HepG2 (cell line): Measurements from ENCODE around the gene TGFA. TPM values are rescaled to one million over a fixed set of nuclear protein-coding genes. Genes with fewer than 3 reads are reported as not detected.

ENCODE experiments used
- ATAC-seq: fragments of 200-7000 bp; cut with Tn5 transposase; 3 replicates; pipeline ENCODE4 v1.9.1; 2020; ENCODE audit warnings: mild to moderate bottlenecking, moderate library complexity
- BruUV-seq: library from RNA; stranded (reverse); fragments of 400-500 nt; replicated peaks from 2 replicates; lab custom pipeline; 2021; lab: Mats Ljungman, UMichigan
- CTCF ChIA-PET: fragments of 300-600 bp; formaldehyde crosslinking; extraction: SDS; loops from one replicate; lab custom pipeline; 2021; ENCODE audit warnings: low total read pairs, inconsistent platforms, low intra/inter-chr PET ratio; lab: Yijun Ruan, JAX
- POLR2A ChIA-PET: fragments of 350-600 bp; sonication (Branson Sonifier 250); formaldehyde crosslinking; loops from one replicate; lab custom pipeline; 2020; ENCODE audit warnings: antibody characterized with exemption, inconsistent platforms; lab: Yijun Ruan, JAX
- DNase-seq: peaks from one replicate; pipeline ENCODE4 v3.0.0-alpha.2; 2015; ENCODE audit warnings: low spot score
- FAIRE-seq: peaks from 3 replicates; lab custom pipeline; 2011; peaks lifted over from hg19 to GRCh38; lab: Jason Lieb, UNC
- H2AFZ ChIP-seq: one replicate; pipeline ENCODE4 v1.6.1; 2011; ENCODE audit warnings: low read length, inconsistent platforms
- H3K27ac ChIP-seq: fragments of 300-600 bp; 3 replicates; pipeline ENCODE4 v1.8.0; 2011; ENCODE audit warnings: mixed run types, mild to moderate bottlenecking, mixed read lengths, low read length, inconsistent platforms; ENCODE audit not compliant: insufficient read depth; ENCODE audit errors: extremely low read length
- H3K27me3 ChIP-seq, 2 experiments: fragments of 200-600 bp in 1 of 2; 2 replicates in 1 of 2; 3 replicates in 1 of 2; pipeline versions ENCODE4 v1.6.0 to v1.8.0; 2011; ENCODE audit warnings: low read length in 2 of 2, mild to moderate bottlenecking in 2 of 2, moderate library complexity in 2 of 2, inconsistent platforms in 1 of 2; ENCODE audit not compliant: insufficient read depth in 2 of 2, control insufficient read depth in 1 of 2
- H3K36me3 ChIP-seq, 2 experiments: fragments of 200-600 bp in 1 of 2; replicated peaks in 1 of 2; 2 replicates in 1 of 2; 3 replicates in 1 of 2; pipeline versions ENCODE4 v1.5.1 to v1.8.0; 2011; ENCODE audit warnings: low read length in 2 of 2, inconsistent platforms in 1 of 2; ENCODE audit not compliant: insufficient read depth in 2 of 2, control insufficient read depth in 1 of 2
- H3K4me1 ChIP-seq: 2 replicates; pipeline ENCODE4 v1.5.1; 2012; ENCODE audit warnings: low read length, inconsistent platforms; ENCODE audit not compliant: insufficient read depth
- H3K4me2 ChIP-seq: 2 replicates; pipeline ENCODE4 v1.6.0; 2011; ENCODE audit warnings: low read depth, low read length, inconsistent platforms
- H3K4me3 ChIP-seq, 3 experiments: fragments of 200-600 bp in 1 of 3; sonication (generic), shearing (Covaris generic) in 1 of 3; replicated peaks in 1 of 3; 2 replicates each; pipeline ENCODE4 v1.5.1; 2011 to 2016; ENCODE audit warnings: low read length in 3 of 3, inconsistent platforms in 2 of 3, low read depth in 2 of 3, mild to moderate bottlenecking in 2 of 3, control low read depth in 1 of 3, mixed read lengths in 1 of 3; ENCODE audit not compliant: insufficient read depth in 1 of 3
- H3K79me2 ChIP-seq: one replicate; pipeline ENCODE4 v1.6.1; 2011; ENCODE audit warnings: low read length, inconsistent platforms; ENCODE audit not compliant: insufficient read depth
- H3K9ac ChIP-seq: 2 replicates; pipeline ENCODE4 v1.6.0; 2011; ENCODE audit warnings: mild to moderate bottlenecking, low read depth, low read length, inconsistent platforms; ENCODE audit not compliant: insufficient read depth
- H3K9me3 ChIP-seq: 2 replicates; pipeline ENCODE4 v1.5.1; 2012; ENCODE audit warnings: mild to moderate bottlenecking, low read length
- H4K20me1 ChIP-seq: 2 replicates; pipeline ENCODE4 v1.6.0; 2011; ENCODE audit warnings: inconsistent platforms, mild to moderate bottlenecking, low read length, moderate library complexity; ENCODE audit not compliant: insufficient read depth
- DDIT3 ChIP-seq: sonication (generic); formaldehyde crosslinking; IDR thresholded peaks from 2 replicates; pipeline ENCODE4 v1.4.0; 2020; ENCODE audit warnings: mild to moderate bottlenecking, missing genetic modification reagents
- NFAT5 ChIP-seq: sonication (generic); formaldehyde crosslinking; IDR thresholded peaks from 2 replicates; pipeline ENCODE4 v1.4.0; 2020; ENCODE audit warnings: missing genetic modification reagents
- PAWR ChIP-seq: sonication (generic); formaldehyde crosslinking; IDR thresholded peaks from 2 replicates; pipeline ENCODE4 v1.4.0; 2020; ENCODE audit warnings: missing genetic modification reagents, mild to moderate bottlenecking, borderline replicate concordance
- SNAPC2 ChIP-seq: sonication (generic); formaldehyde crosslinking; IDR thresholded peaks from 2 replicates; pipeline ENCODE4 v1.8.1; 2022; ENCODE audit warnings: mild to moderate bottlenecking, missing genetic modification reagents
- THYN1 ChIP-seq: sonication (generic); formaldehyde crosslinking; IDR thresholded peaks from 2 replicates; pipeline ENCODE4 v1.8.1; 2023; ENCODE audit warnings: low read depth, mild to moderate bottlenecking, moderate library complexity, missing genetic modification reagents, borderline replicate concordance
- TOPORS ChIP-seq: sonication (generic); formaldehyde crosslinking; IDR thresholded peaks from 2 replicates; pipeline ENCODE4 v1.8.0; 2023; ENCODE audit warnings: mild to moderate bottlenecking, missing genetic modification reagents
- YY1 ChIP-seq: IDR thresholded peaks from 2 replicates; pipeline ENCODE4 v1.6.1; 2011; ENCODE audit warnings: low read length, low read depth, moderate library complexity, mild to moderate bottlenecking; ENCODE audit not compliant: insufficient read depth, insufficient replicate concordance
- ZBTB46 ChIP-seq: sonication (generic); formaldehyde crosslinking; IDR thresholded peaks from 2 replicates; pipeline ENCODE4 v1.4.0; 2020; ENCODE audit warnings: mild to moderate bottlenecking, missing genetic modification reagents, borderline replicate concordance
- ZNF160 ChIP-seq: sonication (generic); formaldehyde crosslinking; IDR thresholded peaks from 2 replicates; pipeline ENCODE4 v1.8.0; 2022; ENCODE audit warnings: mild to moderate bottlenecking, inconsistent platforms, missing genetic modification reagents
- ZNF292 ChIP-seq: sonication (generic); formaldehyde crosslinking; IDR thresholded peaks from 2 replicates; pipeline ENCODE4 v1.8.1; 2022; ENCODE audit warnings: mild to moderate bottlenecking, low read depth, missing genetic modification reagents, borderline replicate concordance
- ZNF343 ChIP-seq: sonication (generic); formaldehyde crosslinking; IDR thresholded peaks from 2 replicates; pipeline ENCODE4 v1.4.0; 2020; ENCODE audit warnings: mild to moderate bottlenecking, missing genetic modification reagents
- ZNF547 ChIP-seq: sonication (generic); formaldehyde crosslinking; IDR thresholded peaks from 2 replicates; pipeline ENCODE4 v1.5.1; 2020; ENCODE audit warnings: mild to moderate bottlenecking, missing genetic modification reagents
- ZNF800 ChIP-seq: sonication (generic); formaldehyde crosslinking; IDR thresholded peaks from 2 replicates; pipeline ENCODE4 v1.4.0; 2020; ENCODE audit warnings: missing genetic modification reagents
- ZNF879 ChIP-seq: sonication (generic); formaldehyde crosslinking; IDR thresholded peaks from 2 replicates; pipeline ENCODE4 v1.8.1; 2023; ENCODE audit warnings: missing genetic modification reagents
- WGBS: methylation state at CpG from one replicate; pipeline ENCODE4 v1.1.6; 2017; ENCODE audit warnings: low lambda C conversion rate; 5-methylcytosine and 5-hydroxymethylcytosine counted together
- in situ Hi-C: cut with HindIII; loops from 2 replicates; pipeline ENCODE4 v1.10.0; 2017; ENCODE audit warnings: low pct_unique_long_range_greater_than_20kb; ENCODE audit not compliant: extremely low pct_ligation_motif_present
- intact Hi-C: fragments of 100-400 bp; cut with micrococcal nuclease; formaldehyde crosslinking; loops from one replicate; pipeline ENCODE4 v1.10.0; 2022; ENCODE audit not compliant: unreplicated experiment
- polyA plus RNA-seq, 8 experiments: library from polyadenylated mRNA; depleted of rRNA in 3 of 8; stranded (reverse) in 7 of 8; unstranded in 1 of 8; fragments of >200 nt; fragmentation: Illumina TruSeq in 4 of 8; extraction: Trizol in 4 of 8; gene quantifications; 2 replicates each; pipeline versions ENCODE4 v1.2.1 to v1.2.3, GENCODE V29; 2011 to 2016; ENCODE audit warnings: low read depth in 4 of 8, missing spikeins in 1 of 8, mixed read lengths in 1 of 8; ENCODE audit not compliant: insufficient read depth in 1 of 8
- total RNA-seq, 5 experiments: library from RNA; depleted of rRNA; stranded (reverse); fragments of >200 nt; fragmentation: Illumina TruSeq; extraction: Trizol; gene quantifications; 2 replicates each; pipeline ENCODE4 v1.2.3, GENCODE V29; 2016; ENCODE audit warnings: low read depth in 1 of 5

Gene TGFA
- total and polyA plus RNA-seq, 2 of the 13 experiments (the other 11 are each of a cell fraction or from before 2014, with no cell fraction given) = 7.8 to 15.3 TPM

- peaks cover 46% of the 10 kb centered on the region for H3K4me1 ChIP-seq
- no peak overlapping the region for H3K4me3 ChIP-seq
- 61% methylated on average over 4 of the region's 4 CpGs for WGBS
- H3K27ac ChIP-seq = no peak overlapping the region
- ATAC-seq = no peak
- ChIA-PET CTCF (no interaction called here), POLR2A (no interaction called here)
- no TSS peak for BruUV-seq
- H2AFZ ChIP-seq = no peak overlapping the region
- H3K27me3 ChIP-seq = no peaks in the 10 kb centered on the region
- H3K36me3 ChIP-seq = peaks cover 0 to 2% of the 10 kb centered on the region in 2 experiments; a peak in 2 of 5 replicates
- in situ Hi-C loops = no loop called here
- intact Hi-C loops = no loop called here
- H4K20me1 ChIP-seq = no peaks in the 10 kb centered on the region; the same call in 1 of the 2 replicates
- DNase-seq = no peak
- no peak for FAIRE-seq
- no peaks in the 10 kb centered on the region for H3K9me3 ChIP-seq
- peaks cover 6% of the 10 kb centered on the region for H3K79me2 ChIP-seq
- no peak overlapping the region for H3K4me2 ChIP-seq
- H3K9ac ChIP-seq = no peak overlapping the region
- no peak for TF ChIP-seq THYN1 (CRISPR knock-in tag)
- TF ChIP-seq NFAT5 (CRISPR knock-in tag) = no peak
- TF ChIP-seq ZNF292 = no peak
- TF ChIP-seq ZNF879 (CRISPR knock-in tag) = no peak
- no peak for TF ChIP-seq ZNF160 (CRISPR knock-in tag)
- no peak for TF ChIP-seq ZNF800 (CRISPR knock-in tag)
- TF ChIP-seq YY1 = no peak
- no peak for TF ChIP-seq SNAPC2
- TF ChIP-seq ZNF343 = no peak
- TF ChIP-seq DDIT3 (CRISPR knock-in tag) = no peak
- no peak for TF ChIP-seq ZNF547 (CRISPR knock-in tag)
- no peak for TF ChIP-seq TOPORS
- TF ChIP-seq PAWR (CRISPR knock-in tag) = no peak
- no peak for TF ChIP-seq ZBTB46
Measured at GRCh38 chr2:70515938-70516337, 37.7 kb downstream of the TGFA start.
